Measurements from ENCODE around the gene CBX5. TPM values are rescaled to one million over a fixed set of nuclear protein-coding genes. Genes with fewer than 3 reads are reported as not detected.
A peak's percentile ranks its signal among the peaks of the same experiment; 100 is the strongest.

Gene CBX5
- total and polyA plus RNA-seq, 2 of the 8 experiments (the other 6 are each of a cell fraction or from before 2014, with no cell fraction given) = 62.4 to 231 TPM

DNA sequence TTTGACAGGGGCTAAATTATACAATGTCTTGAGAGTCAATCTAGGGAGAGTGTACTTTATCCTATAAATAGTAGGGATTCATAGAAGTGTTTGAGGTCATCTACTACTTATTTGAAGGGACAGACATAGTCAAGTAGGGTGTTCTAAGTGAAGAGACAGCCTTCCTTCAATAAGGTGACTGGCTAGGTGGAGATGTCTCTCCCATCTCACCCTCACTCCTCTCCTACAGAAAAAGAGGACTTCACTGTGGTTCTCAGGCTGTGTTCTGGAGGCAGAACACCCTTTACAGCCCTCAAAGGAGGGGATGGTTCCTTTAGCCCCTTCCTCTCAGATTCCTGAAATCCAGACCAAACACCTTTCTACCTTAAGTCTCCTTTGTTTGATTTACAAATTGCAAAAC, 23.7 kb upstream of the CBX5 start:
- H2BK20ac ChIP-seq (ENCODE audit: low read length) = peak overlapping the region; percentile 37; the same call in 1 of the 2 replicates
- no peak overlapping the region for H3K9ac ChIP-seq (replicated peaks in 1 of 4; ENCODE audit: extremely low read depth in 1 of 4, low read depth in 3 of 4, low read length in 3 of 4)
- no peak overlapping the region for H2BK5ac ChIP-seq (ENCODE audit: low read depth, low read length)
- H3K4me3 ChIP-seq (ENCODE audit: extremely low read depth in 1 of 4, insufficient read depth in 2 of 4, low read depth in 3 of 4, low read length in 4 of 4) = no peak overlapping the region; a peak in 1 of 8 replicates
- H3K4ac ChIP-seq (replicated peaks; ENCODE audit: insufficient read length, low read depth, low read length) = no peak overlapping the region
- no peak overlapping the region; the same call in 1 of the 2 replicates for H2AFZ ChIP-seq (ENCODE audit: low read length)
- H2AK5ac ChIP-seq (ENCODE audit: low read depth, low read length) = no peak overlapping the region
- ChIA-PET CTCF (ENCODE audit: partially characterized antibody) (interaction anchor here (1.8 to 34.6 kb wide), 2 partner anchors 8 to 21 kb away, joined by 5 to 618 read pairs; partner anchors contain the start of genes COPZ1 and NFE2), POLR2A (ENCODE audit: partially characterized antibody) (interaction anchor here (1.0 to 6.5 kb wide), 5 partner anchors 12 to 49 kb away, joined by 3 to 56 read pairs (median 21); partner anchors contain the start of genes CBX5 and HNRNPA1)
- no peaks in the 10 kb centered on the region for H3K79me1 ChIP-seq (ENCODE audit: low read depth, low read length)
- no peak overlapping the region for H3K56ac ChIP-seq (replicated peaks; ENCODE audit: insufficient read length, low read depth, low read length)
- no peak overlapping the region for H4K5ac ChIP-seq (ENCODE audit: insufficient read length, low read depth, low read length)
- 0 out of 2 replicates have a peak overlapping the region, but pooled peaks have one; percentile 22 for H2BK15ac ChIP-seq (ENCODE audit: low read length)
- DNase-seq (ENCODE audit: low read depth in 1 of 2, low spot score in 2 of 2) (no peak), FAIRE-seq (no peak)
- no peak overlapping the region for H4K91ac ChIP-seq (replicated peaks; ENCODE audit: insufficient read length, low read length)
- H3K18ac ChIP-seq (ENCODE audit: extremely low read depth, low read length) = peak overlapping the region; percentile 10; the same call in 1 of the 2 replicates
- H3K14ac ChIP-seq (ENCODE audit: insufficient read length) = no peak overlapping the region
- no peaks in the 10 kb centered on the region for H3K79me2 ChIP-seq (ENCODE audit: control insufficient read depth in 1 of 2, insufficient read depth in 2 of 2, low read length in 2 of 2)
- H2BK120ac ChIP-seq (replicated peaks; ENCODE audit: low read depth, low read length) = no peak overlapping the region
- H3K23ac ChIP-seq (ENCODE audit: insufficient read length) = no peak overlapping the region
- H2BK12ac ChIP-seq (ENCODE audit: low read depth, low read length) = no peak overlapping the region
- H3K9me3 ChIP-seq (ENCODE audit: insufficient read depth in 2 of 2, low read depth in 1 of 2, low read length in 1 of 2) = no peaks in the 10 kb centered on the region
- H3K36me3 ChIP-seq (ENCODE audit: control insufficient read depth in 2 of 4, insufficient read depth in 4 of 4, low read length in 3 of 4) = no peaks in the 10 kb centered on the region
- peak overlapping the region; percentile 31 to 56; a peak in 2 of 4 replicates for H3K4me2 ChIP-seq (ENCODE audit: insufficient read depth in 1 of 2, low read depth in 2 of 2, low read length in 2 of 2)
- H3K27me3 ChIP-seq (replicated peaks in 1 of 4; ENCODE audit: control insufficient read depth in 3 of 4, extremely low read depth in 1 of 4, insufficient read depth in 3 of 4, low read length in 3 of 4) = peaks cover 0 to 7% (median 0%) of the 10 kb centered on the region in 4 experiments; a peak in 1 of 7 replicates
- H4K20me1 ChIP-seq (replicated peaks in 1 of 2; ENCODE audit: control insufficient read depth in 1 of 2, insufficient read depth in 2 of 2, low read length in 2 of 2) = no peaks in the 10 kb centered on the region
- peaks cover 6% of the 10 kb centered on the region; the same call in 1 of the 2 replicates for H3K23me2 ChIP-seq (ENCODE audit: low read depth, low read length)
- no peak overlapping the region for H4K8ac ChIP-seq (ENCODE audit: extremely low read depth, insufficient read depth, low read length)
- H3K27ac ChIP-seq (ENCODE audit: low read depth, low read length) = no peak overlapping the region
- H3K4me1 ChIP-seq (replicated peaks in 1 of 4; ENCODE audit: control insufficient read depth in 3 of 4, insufficient read depth in 4 of 4, low read length in 3 of 4) = peaks cover 12 to 36% (median 21%) of the 10 kb centered on the region in 4 experiments
- no peak for TF ChIP-seq SRF (IDR thresholded peaks at IDR 0.05; ENCODE audit: low read depth, low read length)
- no peak for TF ChIP-seq KDM5A (IDR thresholded peaks at IDR 0.05; ENCODE audit: low read length)
- TF ChIP-seq EP300 (IDR thresholded peaks at IDR 0.05; ENCODE audit: borderline replicate concordance in 1 of 2, low read depth in 2 of 2, low read length in 2 of 2) = no peak
- TF ChIP-seq CHD2 (IDR thresholded peaks at IDR 0.05; ENCODE audit: low read length) = no peak
- no peak for TF ChIP-seq TAF7 (optimal IDR thresholded peaks at IDR 0.05; ENCODE audit: borderline replicate concordance, low read depth, low read length)
- no peak for TF ChIP-seq ZNF274 (IDR thresholded peaks at IDR 0.05; ENCODE audit: borderline replicate concordance, extremely low read depth, low read length)
- TF ChIP-seq SIN3A (conservative IDR thresholded peaks at IDR 0.05 in 1 of 2, IDR thresholded peaks at IDR 0.05 in 1 of 2; ENCODE audit: low read depth in 1 of 2, low read length in 2 of 2) = no peak
- TF ChIP-seq, protein P1, sequence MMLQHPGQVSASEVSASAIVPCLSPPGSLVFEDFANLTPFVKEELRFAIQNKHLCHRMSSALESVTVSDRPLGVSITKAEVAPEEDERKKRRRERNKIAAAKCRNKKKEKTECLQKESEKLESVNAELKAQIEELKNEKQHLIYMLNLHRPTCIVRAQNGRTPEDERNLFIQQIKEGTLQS (IDR thresholded peaks at IDR 0.05; ENCODE audit: insufficient read depth, low read depth, low read length) = no peak
- TF ChIP-seq SP2 (IDR thresholded peaks at IDR 0.05; ENCODE audit: low read length) = no peak
- TF ChIP-seq, protein P2, sequence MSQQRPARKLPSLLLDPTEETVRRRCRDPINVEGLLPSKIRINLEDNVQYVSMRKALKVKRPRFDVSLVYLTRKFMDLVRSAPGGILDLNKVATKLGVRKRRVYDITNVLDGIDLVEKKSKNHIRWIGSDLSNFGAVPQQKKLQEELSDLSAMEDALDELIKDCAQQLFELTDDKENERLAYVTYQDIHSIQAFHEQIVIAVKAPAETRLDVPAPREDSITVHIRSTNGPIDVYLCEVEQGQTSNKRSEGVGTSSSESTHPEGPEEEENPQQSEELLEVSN (IDR thresholded peaks at IDR 0.05) = no peak
- no peak for TF ChIP-seq JUN (IDR thresholded peaks at IDR 0.05; ENCODE audit: low read depth, low read length)
- no peak for TF ChIP-seq SAP30 (IDR thresholded peaks at IDR 0.05; ENCODE audit: insufficient read depth, insufficient replicate concordance, low read length)
- no peak for TF ChIP-seq ASH2L (IDR thresholded peaks at IDR 0.05; ENCODE audit: low read length)
